ENCODE results near the gene PNPLA6. TPM values are rescaled to one million over a fixed set of nuclear protein-coding genes. Genes with fewer than 3 reads are reported as not detected.

The PNPLA6 gene
- total and polyA plus RNA-seq, 9 of the 15 experiments (the other 6 are each of a cell fraction or from before 2014, with no cell fraction given), result 0.07 to 30.2 (median 8.3) TPM

GRCh38 chr19:7494416-7495098 is 41.0 kb upstream of the PNPLA6 start (continued):
- peak; percentile 75 for TF ChIP-seq MGA (IDR thresholded peaks at IDR 0.05)
- TF ChIP-seq KAT2B (IDR thresholded peaks at IDR 0.05; ENCODE audit: low read depth, low read length), result no peak
- no peak for TF ChIP-seq ZNF583 (CRISPR knock-in tag; IDR thresholded peaks at IDR 0.05)
- TF ChIP-seq CBFA2T2 (conservative IDR thresholded peaks at IDR 0.05), result peak; percentile 25; the same call in 1 of the 2 replicates
- no peak for TF ChIP-seq BRCA1 (IDR thresholded peaks at IDR 0.05)
- no peak for TF ChIP-seq BRCA1 (CRISPR knock-in tag; IDR thresholded peaks at IDR 0.05)
- TF ChIP-seq RREB1 (CRISPR knock-in tag; IDR thresholded peaks at IDR 0.05), result no peak
- no peak for TF ChIP-seq MXI1 (IDR thresholded peaks at IDR 0.05; ENCODE audit: low read depth, low read length)
- TF ChIP-seq SMAD3 (CRISPR knock-in tag; conservative IDR thresholded peaks at IDR 0.05), result no peak
- no peak for TF ChIP-seq GABPB1 (CRISPR knock-in tag; IDR thresholded peaks at IDR 0.05)
- TF ChIP-seq PYGO2 (tag; IDR thresholded peaks at IDR 0.05), result no peak
- no peak; the same call in 1 of the 2 replicates for TF ChIP-seq LEF1 (IDR thresholded peaks at IDR 0.05)
